Ecto neural progenitor cell (in vitro differentiated cells): Measurements from ENCODE around the gene DLGAP1.
"Not testable (repeated sequence)": the region's sequence is repeated elsewhere in the genome, so short reads cannot be mapped to it uniquely, and the experiment has no call there.

ENCODE experiments used
- DNase-seq: peaks from one replicate; pipeline ENCODE4 v3.0.0-alpha.2; 2018; ENCODE audit warnings: low spot score

Gene DLGAP1

DNA sequence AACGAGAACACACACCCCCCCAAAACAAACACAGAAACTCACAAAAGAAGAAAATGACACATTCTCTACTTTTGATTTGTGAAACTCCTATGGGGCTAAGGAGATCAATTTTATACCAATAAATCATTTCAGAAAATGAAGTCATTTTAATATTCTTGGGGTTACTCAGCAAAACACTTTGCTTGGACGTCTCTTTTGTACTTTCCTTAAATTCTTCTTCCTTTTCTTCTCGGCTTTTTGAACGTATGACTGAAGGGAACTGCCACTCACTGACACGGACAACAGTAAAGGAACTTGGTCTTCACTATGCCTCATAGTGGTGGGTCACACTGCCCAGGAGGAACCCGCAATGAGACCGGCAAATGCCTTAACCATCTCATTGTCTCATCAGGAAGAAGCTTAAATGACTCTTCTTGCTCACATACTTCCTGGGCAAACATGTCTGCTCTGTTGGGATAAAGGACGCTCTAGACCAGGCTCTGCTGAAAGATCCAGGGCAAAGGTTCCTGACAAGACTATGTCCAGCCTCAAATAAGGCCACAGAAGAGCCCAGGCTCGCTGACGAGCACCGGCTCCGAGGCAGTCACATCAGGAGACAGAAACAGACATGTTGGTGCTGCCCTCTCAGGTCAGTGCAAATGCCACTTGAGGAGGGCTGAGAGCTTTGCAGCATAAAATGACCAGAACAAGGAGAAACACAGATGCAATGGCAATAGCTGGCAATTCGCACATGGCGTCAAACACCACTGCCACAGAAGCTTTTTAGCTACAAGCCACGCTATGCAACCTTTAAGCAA, 799.7 kb downstream of the DLGAP1 start:
- DNase-seq: no peak

DNA sequence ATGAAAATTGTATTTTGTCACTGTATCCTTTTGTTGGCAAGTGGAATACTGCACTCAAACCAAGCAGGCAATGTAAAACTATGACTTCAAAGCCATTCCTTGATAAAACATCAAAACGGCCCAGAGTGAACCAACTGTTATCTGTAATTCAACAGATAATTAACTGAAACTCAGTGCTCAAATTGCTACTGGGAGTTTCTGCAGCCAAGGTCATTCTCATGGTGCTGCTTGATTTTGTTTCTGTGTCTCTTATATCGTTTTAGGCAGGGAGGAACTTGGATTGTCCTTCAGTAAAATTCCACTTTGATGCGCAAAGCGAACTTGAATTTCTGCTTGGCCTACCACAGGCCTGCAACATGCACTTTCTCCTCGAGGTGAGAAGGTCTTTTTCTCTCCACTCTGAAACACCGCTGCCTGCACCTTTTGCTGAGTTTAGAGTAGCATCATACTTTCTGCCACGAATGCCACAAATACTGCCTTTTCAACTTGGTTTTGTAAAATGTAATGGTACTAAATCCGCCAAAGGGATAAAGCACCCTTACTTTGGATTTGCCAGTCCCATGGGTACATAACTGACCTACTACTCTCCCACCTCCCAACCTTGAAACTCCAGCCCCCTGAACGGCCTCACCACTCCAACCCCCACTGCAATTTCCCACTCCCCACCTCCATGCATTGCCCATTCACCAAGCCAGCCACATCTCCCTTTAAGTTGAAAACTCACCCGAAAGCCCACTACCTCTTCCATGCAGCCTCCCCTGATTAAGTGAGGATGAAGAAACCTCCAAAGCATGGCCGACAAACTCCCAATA, 800.5 kb downstream of the DLGAP1 start:
- DNase-seq: no peak

DNA sequence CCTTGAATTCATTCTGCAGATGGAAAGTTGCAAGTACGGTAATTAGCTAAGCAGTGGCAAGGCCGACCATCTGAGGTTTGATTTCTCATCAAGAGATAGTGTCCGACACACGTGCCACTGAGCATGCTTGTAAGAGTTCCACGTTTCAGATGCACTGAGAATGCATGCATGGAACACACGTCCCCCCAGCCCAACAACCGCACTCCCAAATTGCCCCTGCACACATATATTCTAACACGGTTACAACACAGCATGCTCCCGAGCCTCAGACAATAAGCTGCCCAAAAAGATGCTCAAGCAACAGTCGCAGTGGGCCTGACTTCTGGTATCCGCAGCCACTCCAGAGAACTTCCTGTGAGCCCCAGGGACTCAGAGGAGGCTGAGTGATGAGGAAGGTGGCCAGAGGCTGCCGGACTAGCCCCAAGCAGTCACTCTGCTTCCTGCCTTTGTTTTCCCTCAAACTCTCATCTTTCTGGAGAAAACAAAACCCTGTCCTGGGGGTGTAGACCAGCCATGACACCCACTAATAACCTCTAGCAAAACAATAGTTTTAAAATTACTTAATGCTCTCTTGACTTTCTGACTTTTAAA, 801.2 kb downstream of the DLGAP1 start:
- no peak for DNase-seq

DNA sequence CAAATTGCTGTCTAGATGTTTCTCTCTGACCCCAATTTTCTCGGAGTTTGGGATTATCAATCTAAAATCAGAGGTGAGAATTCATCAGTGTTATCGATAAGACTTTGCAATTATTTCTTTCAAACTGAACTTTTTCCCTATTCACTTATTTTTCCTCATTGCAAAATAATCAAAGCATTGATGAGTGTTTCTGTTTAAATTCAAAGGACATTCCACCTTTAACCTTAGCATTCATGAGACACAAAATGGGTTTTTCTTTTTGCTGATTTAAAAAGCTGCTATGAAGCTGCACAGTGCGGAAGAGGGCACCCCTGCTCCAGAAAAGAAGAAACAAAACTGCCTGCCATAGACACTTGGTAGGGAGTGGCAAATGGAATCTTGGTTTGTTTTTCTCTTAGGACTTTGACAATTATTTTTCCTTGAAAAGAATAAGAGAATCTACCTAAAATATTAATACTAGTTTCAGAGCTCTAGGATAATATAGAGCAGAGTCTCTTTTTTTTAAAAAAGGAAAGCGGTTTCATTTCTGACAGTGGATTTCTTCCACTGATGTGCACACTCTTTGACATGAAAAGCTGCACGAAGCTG, 801.8 kb downstream of the DLGAP1 start:
- no peak for DNase-seq

DNA sequence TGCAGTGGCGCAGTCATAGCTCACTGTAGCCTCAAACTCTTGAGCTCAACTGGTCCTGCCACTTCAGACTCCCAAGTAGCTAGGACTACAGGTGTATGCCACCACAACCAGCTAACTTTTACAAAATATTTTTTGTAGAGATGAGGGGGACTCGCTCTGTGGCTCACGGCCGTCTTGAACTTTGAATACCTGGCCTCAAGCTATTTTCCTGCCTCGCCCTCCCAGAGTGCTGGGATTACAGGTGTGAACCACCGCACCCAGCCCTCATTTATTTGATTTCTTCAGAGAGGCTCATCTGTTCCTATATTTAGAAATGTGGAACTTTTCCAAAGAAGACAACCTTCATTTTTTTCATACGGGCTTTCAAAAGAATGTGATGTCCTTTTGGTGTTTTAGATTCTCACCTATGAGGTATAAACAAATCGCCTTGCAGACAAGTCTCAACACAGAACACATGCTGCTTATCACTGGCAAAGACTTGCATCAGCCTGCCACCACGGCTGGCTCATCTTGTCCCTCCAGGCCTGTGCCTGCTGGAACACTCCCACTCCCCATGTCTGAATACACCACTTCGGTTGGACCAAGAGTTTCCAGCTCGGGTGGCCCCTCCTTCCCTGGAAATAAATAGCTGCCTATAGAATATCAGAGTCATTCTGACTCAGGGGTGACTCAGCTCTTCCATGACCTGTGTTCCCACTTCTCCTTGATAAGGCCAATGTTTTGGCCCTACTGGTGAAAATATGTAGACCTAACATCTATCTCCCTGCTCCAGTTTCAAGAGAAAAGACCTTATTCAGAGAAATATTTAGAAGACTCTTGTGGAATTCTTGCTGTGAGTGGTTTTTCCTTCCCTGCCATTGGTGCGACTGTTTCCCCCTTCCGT, 802.5 kb downstream of the DLGAP1 start:
- DNase-seq: no peak

DNA sequence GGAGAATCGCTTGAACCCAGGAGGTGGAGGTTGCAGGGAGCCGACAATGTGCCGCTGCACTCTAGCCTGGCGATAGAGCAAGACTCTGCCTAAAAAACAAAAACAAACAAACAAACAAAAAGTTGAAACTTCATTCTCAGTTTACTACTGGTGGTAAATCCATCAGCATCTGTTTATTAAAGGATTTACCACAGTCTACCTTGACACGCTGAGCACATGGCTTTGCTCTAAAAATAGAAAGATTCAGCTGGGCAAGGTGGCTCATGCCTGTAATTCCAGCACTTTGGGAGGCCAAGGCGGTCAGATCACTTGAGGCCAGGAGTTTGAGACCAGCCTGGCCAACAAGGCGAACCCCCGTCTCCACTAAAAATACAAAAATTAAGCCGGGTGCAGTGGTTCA, 803.8 kb downstream of the DLGAP1 start:
- no peak for DNase-seq

DNA sequence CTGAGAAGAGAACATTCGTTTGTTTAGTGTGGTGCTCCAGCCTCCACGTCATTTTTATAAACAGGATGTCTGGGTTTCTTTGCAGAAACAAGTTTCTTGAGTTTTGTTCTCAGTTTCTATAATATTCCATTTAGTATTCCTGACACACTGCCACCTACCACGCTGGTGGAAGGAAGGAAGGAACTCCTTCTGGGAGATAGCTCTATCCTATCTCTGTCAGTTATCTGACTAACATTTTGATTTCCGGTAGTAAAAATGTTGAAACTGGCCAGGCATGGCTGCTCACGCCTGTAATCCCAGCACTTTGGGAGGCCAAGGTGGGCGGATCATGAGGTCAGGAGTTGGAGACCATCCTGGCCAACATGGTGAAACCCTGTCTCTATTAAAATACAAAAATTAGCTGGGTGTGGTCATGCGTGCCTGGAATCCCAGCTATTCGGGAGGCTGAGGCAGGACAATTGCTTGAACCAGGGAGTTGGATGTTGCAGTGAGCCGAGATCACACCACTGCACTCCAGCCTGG, 804.5 kb downstream of the DLGAP1 start:
- not testable (repeated sequence) for DNase-seq

DNA sequence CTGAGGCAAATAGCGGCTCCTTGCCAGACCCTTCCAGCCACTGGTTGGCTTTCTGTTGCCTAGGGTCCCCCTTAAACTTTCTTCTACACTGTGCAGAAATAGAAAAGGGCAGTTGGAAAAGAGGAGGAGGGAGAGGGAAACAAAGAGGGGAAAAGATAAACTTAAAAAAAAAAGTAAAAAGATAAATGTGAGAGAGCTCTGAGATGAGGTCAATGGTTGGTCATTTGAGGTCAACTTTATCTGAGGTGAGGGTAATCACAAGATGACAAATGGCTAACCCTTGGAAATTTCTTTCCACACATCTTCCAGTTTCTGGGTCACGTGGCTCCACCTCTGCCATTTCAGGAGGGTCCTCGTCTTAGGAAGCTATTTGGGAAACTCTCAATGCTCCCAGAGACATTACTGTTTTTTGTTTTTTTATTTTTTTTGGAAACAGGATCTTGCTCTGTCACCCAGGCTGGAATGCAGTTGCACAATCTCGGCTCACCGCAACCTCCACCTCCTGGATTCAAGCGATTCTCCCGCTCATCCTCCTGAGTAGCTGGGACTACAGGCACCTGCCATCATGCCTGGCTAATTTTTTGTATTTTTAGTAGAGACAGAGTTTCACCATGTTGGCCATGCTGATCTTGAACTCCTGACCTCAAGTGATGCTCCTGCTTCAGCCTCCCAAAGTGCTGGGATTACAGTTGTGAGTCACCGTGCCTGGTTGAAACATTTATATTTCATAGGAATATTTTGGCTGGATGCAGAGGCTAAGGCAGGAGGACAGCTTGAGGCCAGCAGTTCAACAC, 805.3 kb downstream of the DLGAP1 start:
- no peak for DNase-seq

DNA sequence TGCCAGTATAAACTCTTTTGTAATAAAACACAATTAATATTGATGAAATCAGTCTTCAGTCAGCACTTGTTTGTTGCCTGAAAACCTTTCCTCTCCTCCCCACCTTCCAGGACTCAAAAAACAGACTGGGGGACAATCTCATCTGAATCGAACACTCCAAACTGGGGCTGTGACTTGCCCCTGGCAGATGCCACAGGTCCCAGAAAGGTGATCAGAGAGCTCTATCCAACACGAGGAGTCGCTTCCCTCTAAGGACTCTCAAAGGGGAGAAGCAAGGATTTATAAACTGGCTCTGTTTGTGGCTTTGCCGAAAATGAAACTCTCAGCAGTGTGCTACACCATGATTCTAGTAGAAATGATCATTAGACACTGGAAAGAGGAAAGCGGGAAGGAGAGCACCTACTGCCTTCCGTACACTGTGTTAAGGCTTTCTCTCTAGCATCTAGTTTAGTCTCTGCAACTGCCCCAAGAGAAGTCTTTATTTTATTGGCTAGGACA, 805.9 kb downstream of the DLGAP1 start:
- no peak for DNase-seq

DNA sequence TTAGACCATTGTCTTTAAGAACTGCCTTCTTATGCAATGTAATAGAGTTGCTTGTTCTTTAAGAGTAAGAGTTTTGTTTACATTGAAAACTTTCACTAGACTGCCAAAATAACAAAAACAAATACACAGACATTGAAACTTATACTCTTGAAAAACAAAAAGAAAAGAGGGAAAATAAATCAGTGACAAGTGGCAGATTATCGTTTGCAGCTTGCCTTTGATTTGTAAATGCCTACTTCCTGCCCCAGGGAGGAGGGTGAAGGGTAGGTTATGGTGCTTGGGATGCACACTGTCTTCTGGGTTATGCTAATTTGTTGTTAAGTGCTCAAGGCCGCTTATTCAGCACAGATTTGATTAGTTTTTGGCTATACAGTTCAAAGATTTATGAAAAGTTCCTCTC, 806.5 kb downstream of the DLGAP1 start:
- no peak for DNase-seq

DNA sequence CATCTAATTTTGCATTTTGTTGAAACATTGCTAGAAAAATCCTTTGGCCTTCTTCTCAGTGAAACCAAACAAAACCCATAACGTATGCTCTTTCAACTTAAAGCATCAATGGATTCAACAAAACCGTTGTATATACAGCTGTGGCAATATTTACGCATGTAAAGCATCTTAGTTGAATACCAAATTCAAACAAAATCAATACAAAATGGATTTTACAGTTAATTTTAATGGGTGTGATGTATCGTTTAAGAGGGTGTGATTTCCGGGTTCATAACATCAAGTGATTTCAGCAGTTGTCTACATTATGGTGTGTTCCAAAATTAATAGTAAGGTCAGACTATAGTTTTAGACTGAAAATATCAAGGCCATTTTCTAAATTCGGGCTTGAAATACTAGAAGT, 806.9 kb downstream of the DLGAP1 start:
- no peak for DNase-seq

DNA sequence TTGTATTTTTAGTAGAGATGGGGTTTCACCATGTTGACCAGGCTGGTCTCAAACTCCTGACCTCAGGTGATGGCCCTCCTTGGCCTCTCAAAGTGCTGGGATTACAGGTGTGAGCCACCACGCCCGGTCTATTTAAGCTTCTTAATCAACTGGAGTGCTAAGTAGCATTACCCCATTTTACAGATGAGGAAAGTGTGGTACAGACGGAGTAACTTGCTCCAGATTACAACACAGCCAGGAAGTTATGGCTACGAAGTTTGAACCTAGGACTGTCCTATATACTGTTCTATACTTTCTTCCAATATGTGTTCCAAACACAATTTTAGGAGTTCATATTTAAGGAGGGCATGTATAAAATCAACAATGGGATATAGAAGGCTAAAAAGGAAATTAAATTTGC, 807.5 kb downstream of the DLGAP1 start:
- no peak for DNase-seq

DNA sequence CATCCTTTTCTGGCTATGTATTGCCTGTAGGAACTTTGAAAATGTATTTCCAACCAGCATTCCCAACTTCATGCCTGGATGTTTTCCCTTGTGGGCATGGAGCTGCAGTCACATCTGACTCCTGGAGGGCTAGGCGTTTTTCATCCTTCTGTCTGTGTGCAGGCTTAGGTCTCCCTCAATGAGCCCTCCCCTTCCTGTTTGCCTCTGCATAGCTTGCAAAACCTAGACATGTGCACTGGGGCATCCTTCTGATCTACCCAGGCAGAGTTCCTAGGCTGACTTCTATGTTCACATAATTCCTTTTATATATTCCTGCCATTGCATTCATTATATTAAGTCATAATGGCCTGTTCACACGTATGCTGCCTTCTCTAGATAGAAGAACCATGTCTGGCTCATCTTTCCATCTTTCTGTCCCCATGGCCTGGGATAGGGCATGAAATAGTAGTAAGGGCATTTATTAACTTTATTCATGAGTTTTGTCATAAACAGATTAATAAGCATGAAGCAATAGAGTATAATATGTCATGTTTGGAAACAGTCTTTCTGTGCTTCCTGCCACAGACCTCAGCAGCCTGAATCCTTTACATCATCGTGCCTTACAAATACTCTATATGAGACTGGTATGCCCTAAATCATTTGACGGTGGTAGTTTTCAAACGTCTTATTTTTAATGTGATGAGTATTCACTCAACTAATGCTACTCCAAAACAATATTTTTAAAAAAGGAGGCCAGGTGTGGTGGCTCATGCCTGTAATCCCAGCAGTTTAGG, 809.5 kb downstream of the DLGAP1 start:
- no peak for DNase-seq

DNA sequence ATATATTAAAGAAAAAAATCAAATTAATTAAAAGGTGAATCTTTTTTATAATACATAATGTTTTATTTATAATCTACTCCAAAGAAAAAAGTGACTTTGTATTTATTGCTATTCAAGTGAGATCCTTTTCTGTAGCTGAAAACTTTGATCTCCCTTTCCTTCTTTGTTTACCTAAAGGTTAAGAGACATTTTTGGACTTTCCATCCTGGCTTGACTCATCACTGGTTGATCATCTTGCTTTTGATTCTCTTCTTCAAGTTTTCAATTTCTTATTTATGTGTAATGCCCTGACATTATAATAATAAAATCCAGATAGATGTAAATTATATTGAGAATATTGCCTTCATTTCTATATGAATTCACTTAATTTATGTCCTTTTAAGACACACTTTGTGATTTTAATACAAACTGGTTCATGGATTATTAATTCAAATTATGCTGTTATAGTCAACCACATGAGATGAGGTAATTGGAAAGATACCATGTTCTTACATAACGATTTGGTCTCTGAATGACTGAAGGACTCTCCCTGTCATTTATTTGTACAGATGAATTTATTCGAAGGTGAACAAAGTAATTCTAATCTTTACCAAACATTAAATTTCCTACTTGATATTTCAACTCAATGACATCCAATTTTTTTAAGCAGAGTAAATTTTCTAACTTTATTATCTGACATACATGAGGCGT, 820.7 kb downstream of the DLGAP1 start:
- no peak for DNase-seq

DNA sequence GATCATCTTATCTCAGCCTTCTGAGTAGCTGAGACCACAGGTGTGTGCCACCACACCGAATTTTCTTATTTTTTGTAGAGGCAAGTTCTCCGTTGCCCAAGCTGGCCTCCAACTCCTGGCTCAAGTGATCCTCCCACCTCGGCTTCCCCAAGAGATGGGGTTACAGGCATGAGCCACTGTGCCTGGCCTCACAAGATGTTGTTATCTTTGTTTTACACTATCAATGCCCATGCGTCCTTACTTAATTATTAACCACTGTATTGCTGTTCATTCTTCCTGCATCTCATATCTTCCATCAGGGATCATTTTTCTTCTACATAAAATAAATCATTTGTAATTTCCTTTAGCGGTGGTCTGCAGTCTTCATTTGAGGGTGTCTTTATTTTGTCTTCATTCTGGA, 823.2 kb downstream of the DLGAP1 start:
- no peak for DNase-seq

DNA sequence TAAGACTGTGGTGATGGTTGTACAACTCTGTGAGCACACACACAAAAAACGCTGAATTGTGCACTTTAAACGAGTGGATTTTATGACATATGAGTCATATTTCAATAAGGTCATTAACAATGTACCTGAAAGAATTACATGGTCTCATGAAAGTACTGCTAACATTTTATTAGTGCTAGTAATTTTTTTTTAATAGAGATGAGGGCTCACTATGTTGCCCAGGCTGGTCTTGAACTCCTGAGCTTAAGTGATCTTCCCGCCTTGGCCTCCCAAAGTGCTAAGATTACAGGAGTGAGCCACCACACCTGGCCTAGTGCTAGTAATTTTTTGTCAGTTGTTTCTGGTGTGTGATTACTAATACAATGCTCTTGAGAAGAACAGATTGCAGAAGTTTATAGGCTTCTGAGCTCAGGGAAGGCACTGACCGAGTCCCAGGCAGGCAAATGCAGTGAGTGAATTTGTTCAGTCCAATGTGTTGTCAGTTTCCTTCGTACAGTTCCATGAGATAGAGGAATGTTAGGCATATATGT, 828.1 kb downstream of the DLGAP1 start:
- no peak for DNase-seq

DNA sequence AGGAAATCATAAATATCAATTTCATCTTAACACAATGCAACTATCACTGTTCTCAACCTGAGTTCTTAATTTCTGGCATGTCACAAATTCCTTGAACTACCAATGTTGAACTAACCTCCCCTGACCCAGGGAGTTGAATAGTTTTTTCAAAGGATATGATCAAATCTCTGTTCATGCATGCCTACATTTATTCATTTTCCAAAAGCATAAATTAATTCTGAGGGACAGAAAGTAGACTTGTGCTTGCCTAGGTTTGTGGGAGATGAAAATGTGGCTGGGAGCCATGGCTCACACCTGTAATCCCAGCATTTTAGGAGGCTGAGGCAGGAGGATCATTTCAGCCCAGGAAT, 829.4 kb downstream of the DLGAP1 start:
- no peak for DNase-seq

DNA sequence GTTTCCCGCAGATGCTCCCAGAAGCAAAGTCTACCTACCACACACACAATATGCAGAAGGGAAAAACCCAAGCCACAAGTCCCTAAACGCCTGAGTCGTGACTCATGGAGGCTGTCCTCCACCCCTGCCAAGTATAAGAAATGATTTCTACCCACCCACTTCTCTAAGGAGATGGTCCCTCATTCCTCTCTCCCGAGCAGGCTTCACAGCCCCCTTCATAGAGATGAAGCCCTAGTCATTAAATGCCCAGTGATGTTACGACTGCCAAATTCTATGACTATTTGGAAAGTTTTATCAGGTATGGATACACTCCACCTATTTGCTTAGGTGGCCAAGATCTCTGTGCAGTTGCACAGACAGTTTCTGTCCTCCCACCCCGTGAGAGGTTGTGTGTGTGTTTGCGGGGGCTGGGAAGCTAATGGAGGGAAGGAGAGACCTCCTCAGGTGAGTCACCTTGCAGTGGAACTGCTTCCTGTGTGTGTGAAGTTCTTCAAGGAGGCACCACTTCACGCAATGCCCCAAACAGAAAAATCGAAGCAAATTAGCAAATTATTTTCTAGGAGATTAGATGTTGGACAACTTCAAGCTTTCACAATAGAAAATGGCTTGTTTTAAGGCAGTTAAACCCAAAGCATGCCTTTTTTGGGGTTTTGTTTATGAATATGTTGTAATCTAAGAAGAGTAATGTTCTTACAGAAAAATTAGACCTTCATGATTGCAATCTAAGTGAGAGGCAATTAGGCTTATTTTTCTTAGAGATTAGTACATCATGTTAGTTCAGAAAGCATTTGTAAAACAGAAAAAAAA, 830.0 kb downstream of the DLGAP1 start:
- DNase-seq: no peak
